Measurements from ENCODE around the gene BCAR3. TPM values are rescaled to one million over a fixed set of nuclear protein-coding genes. Genes with fewer than 3 reads are reported as not detected.
"Not testable (repeated sequence)": the region's sequence is repeated elsewhere in the genome, so short reads cannot be mapped to it uniquely, and the experiment has no call there.

Gene BCAR3
- polyA plus RNA-seq, 1 donor, result 14.5 TPM

- no peak for DNase-seq
Measured at GRCh38 chr1:93687542-93687941, 5.9 kb upstream of the BCAR3 start.

- no peak for DNase-seq
Measured at GRCh38 chr1:93686504-93687250, 5.0 kb upstream of the BCAR3 start.

- DNase-seq, result no peak
Measured at GRCh38 chr1:93685918-93686317, 4.3 kb upstream of the BCAR3 start.

- DNase-seq, result no peak
Measured at GRCh38 chr1:93683234-93683633, 1.6 kb upstream of the BCAR3 start.

- no peak for DNase-seq
Measured at GRCh38 chr1:93681989-93682412, 364 bp upstream of the BCAR3 start.

GRCh38 chr1:93680420-93681100 is 1.1 kb downstream of the BCAR3 start:
- DNase-seq, result peak; percentile 68

GRCh38 chr1:93680076-93680419 is 1.6 kb downstream of the BCAR3 start:
- no peak for DNase-seq

GRCh38 chr1:93679546-93679945 is 2.1 kb downstream of the BCAR3 start:
- DNase-seq, result no peak

GRCh38 chr1:93678946-93679480 is 2.6 kb downstream of the BCAR3 start:
- no peak for DNase-seq

- no peak for DNase-seq
Measured at GRCh38 chr1:93678491-93678890, 3.1 kb downstream of the BCAR3 start.

- no peak for DNase-seq
Measured at GRCh38 chr1:93677729-93678128, 3.9 kb downstream of the BCAR3 start.

GRCh38 chr1:93676427-93676826 is 5.2 kb downstream of the BCAR3 start:
- no peak for DNase-seq

GRCh38 chr1:93675931-93676330 is 5.7 kb downstream of the BCAR3 start:
- DNase-seq, result no peak

- no peak for DNase-seq
Measured at GRCh38 chr1:93675271-93675670, 6.4 kb downstream of the BCAR3 start.

- DNase-seq, result not testable (repeated sequence)
Measured at GRCh38 chr1:93674071-93674470, 7.6 kb downstream of the BCAR3 start.

GRCh38 chr1:93673163-93673829 is 8.3 kb downstream of the BCAR3 start:
- DNase-seq, result no peak

- no peak for DNase-seq
Measured at GRCh38 chr1:93672477-93673162, 9.0 kb downstream of the BCAR3 start.

GRCh38 chr1:93672069-93672468 is 9.6 kb downstream of the BCAR3 start:
- DNase-seq, result no peak

- no peak for DNase-seq
Measured at GRCh38 chr1:93671099-93671621, 10.5 kb downstream of the BCAR3 start.

- DNase-seq, result no peak
Measured at GRCh38 chr1:93670141-93670540, 11.5 kb downstream of the BCAR3 start.

- DNase-seq, result no peak
Measured at GRCh38 chr1:93669369-93669768, 12.3 kb downstream of the BCAR3 start.

- DNase-seq, result no peak
Measured at GRCh38 chr1:93668951-93669350, 12.7 kb downstream of the BCAR3 start.

GRCh38 chr1:93668121-93668520 is 13.5 kb downstream of the BCAR3 start:
- peak; percentile 21 for DNase-seq
